ENCODE data around the gene SDR42E1.

Gene SDR42E1

GRCh38 chr16:81975637-81976036 lies 35.6 kb downstream of the SDR42E1 start:
- TF ChIP-seq FOXP2 (optimal IDR thresholded peaks at IDR 0.05; ENCODE audit: borderline replicate concordance, extremely low read depth, extremely low read length, insufficient read depth) (no peak), POLR2AphosphoS5 (IDR thresholded peaks at IDR 0.05; ENCODE audit: low read depth, low read length) (no peak), SIN3A (IDR thresholded peaks at IDR 0.05; ENCODE audit: borderline replicate concordance, insufficient read depth, low read length) (no peak), TAF1 (IDR thresholded peaks at IDR 0.05; ENCODE audit: borderline replicate concordance, insufficient read depth, low read length) (no peak), REST (IDR thresholded peaks at IDR 0.05; ENCODE audit: insufficient read depth in 1 of 2, low read depth in 2 of 2, low read length in 2 of 2) (no peak)

GRCh38 chr16:81973737-81974136 lies 37.5 kb downstream of the SDR42E1 start:
- TF ChIP-seq TAF1 (IDR thresholded peaks at IDR 0.05; ENCODE audit: borderline replicate concordance, insufficient read depth, low read length) (no peak), SIN3A (IDR thresholded peaks at IDR 0.05; ENCODE audit: borderline replicate concordance, insufficient read depth, low read length) (no peak), POLR2AphosphoS5 (IDR thresholded peaks at IDR 0.05; ENCODE audit: low read depth, low read length) (no peak), REST (IDR thresholded peaks at IDR 0.05; ENCODE audit: insufficient read depth in 1 of 2, low read depth in 2 of 2, low read length in 2 of 2) (no peak), FOXP2 (optimal IDR thresholded peaks at IDR 0.05; ENCODE audit: borderline replicate concordance, extremely low read depth, extremely low read length, insufficient read depth) (no peak)

DNA sequence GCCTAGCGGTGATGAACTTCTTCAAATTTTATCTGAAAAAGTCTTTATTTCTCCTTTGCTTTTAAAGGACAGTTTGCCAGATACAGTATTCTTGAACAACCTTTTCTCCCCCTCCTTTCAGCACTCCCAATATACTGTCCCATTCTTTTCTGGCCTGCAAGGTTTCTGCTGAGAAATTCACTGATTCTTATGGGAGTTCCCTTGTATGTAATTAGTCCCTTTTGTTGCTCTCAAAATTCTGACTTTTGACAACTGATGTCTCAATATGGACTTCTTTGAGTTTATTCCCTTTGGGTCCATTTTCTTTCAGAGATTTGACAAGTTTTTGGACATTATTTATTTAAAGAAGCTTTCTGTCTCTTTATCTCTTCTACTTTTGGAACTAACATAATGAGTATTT lies 39.4 kb downstream of the SDR42E1 start:
- no peak for TF ChIP-seq TAF1 (IDR thresholded peaks at IDR 0.05; ENCODE audit: borderline replicate concordance, insufficient read depth, low read length)
- TF ChIP-seq SIN3A (IDR thresholded peaks at IDR 0.05; ENCODE audit: borderline replicate concordance, insufficient read depth, low read length): no peak
- TF ChIP-seq FOXP2 (optimal IDR thresholded peaks at IDR 0.05; ENCODE audit: borderline replicate concordance, extremely low read depth, extremely low read length, insufficient read depth): no peak
- TF ChIP-seq POLR2AphosphoS5 (IDR thresholded peaks at IDR 0.05; ENCODE audit: low read depth, low read length): no peak

DNA sequence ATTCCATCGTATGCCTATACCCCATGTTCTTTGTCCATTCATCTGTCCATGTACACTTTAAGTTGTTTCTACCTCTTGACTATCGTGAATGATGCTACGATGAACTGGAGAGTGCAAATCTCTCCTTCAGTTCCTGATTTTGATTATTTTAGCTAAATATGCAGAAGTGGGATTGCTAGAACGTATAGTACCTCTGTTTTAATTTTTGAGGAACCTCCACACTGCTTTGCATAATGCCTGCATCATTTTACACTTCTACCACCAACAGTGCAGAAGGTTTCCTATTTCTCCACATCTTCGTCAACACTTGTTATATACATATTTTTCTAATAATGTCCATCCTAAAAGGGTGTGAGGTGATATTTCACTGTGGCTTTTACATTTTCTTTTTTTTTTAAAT lies 43.9 kb downstream of the SDR42E1 start:
- no peak for TF ChIP-seq FOXP2 (optimal IDR thresholded peaks at IDR 0.05; ENCODE audit: borderline replicate concordance, extremely low read depth, extremely low read length, insufficient read depth)
- no peak for TF ChIP-seq REST (IDR thresholded peaks at IDR 0.05; ENCODE audit: insufficient read depth in 1 of 2, low read depth in 2 of 2, low read length in 2 of 2)
- TF ChIP-seq SIN3A (IDR thresholded peaks at IDR 0.05; ENCODE audit: borderline replicate concordance, insufficient read depth, low read length): no peak
- no peak for TF ChIP-seq POLR2AphosphoS5 (IDR thresholded peaks at IDR 0.05; ENCODE audit: low read depth, low read length)

DNA sequence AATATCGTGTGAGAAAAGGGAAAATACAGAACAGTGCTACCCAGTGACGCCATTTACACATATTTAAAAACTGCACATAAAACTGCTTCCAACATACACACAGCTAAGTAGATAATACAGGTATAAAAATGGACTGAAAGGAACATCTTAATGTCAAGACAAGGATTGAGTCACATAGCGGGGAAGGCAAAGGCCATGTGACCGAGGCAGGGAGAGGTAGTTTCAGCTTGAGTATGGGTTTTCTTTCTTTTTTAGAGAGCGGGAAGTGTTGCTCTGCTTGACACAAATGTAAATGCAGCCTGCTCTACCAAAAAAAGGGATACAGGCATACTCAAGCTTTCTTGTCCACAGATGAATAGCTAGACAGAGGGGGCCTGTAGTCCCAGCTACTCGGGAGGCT lies 46.5 kb downstream of the SDR42E1 start:
- TF ChIP-seq SIN3A (IDR thresholded peaks at IDR 0.05; ENCODE audit: borderline replicate concordance, insufficient read depth, low read length): no peak
- TF ChIP-seq REST (IDR thresholded peaks at IDR 0.05; ENCODE audit: insufficient read depth in 1 of 2, low read depth in 2 of 2, low read length in 2 of 2): no peak
- TF ChIP-seq POLR2AphosphoS5 (IDR thresholded peaks at IDR 0.05; ENCODE audit: low read depth, low read length): no peak
- no peak for TF ChIP-seq FOXP2 (optimal IDR thresholded peaks at IDR 0.05; ENCODE audit: borderline replicate concordance, extremely low read depth, extremely low read length, insufficient read depth)
- no peak for TF ChIP-seq TAF1 (IDR thresholded peaks at IDR 0.05; ENCODE audit: borderline replicate concordance, insufficient read depth, low read length)

Data from PFSK-1 (cell line).